Stomach (tissue), 4 donors: ENCODE results near the gene NAALADL2.
A peak's percentile ranks its signal among the peaks of the same experiment; 100 is the strongest.

Source experiments
- CTCF ChIP-seq, 7 experiments: fragments of 450-650 bp in 4 of 7; fragments of 200-600 bp in 3 of 7; sonication (generic) in 3 of 7; IDR thresholded peaks; one replicate each; pipeline ENCODE4 v1.5.1; 2016 to 2019; ENCODE audit warnings: antibody characterized with exemption in 7 of 7, control low read depth in 2 of 7, mild to moderate bottlenecking in 1 of 7
- POLR2A ChIP-seq, 4 donors: fragments of 450-650 bp; IDR thresholded peaks; one replicate each; pipeline ENCODE4 v1.6.1; 2016; ENCODE audit warnings: antibody characterized with exemption in 4 of 4, control low read depth in 2 of 4, mild to moderate bottlenecking in 1 of 4, moderate library complexity in 1 of 4
- POLR2AphosphoS5 ChIP-seq, 3 donors: sonication (generic); formaldehyde crosslinking; IDR thresholded peaks; one replicate each; pipeline ENCODE4 v1.6.1; 2016; ENCODE audit warnings: antibody characterized with exemption in 3 of 3

- TF ChIP-seq POLR2AphosphoS5 (IDR thresholded peaks at IDR 0.05) (peak in 1 of 3 donors; percentile 20), CTCF (IDR thresholded peaks at IDR 0.05) (no peak), POLR2A (IDR thresholded peaks at IDR 0.05) (no peak)
Measured at GRCh38 chr3:175258763-175259162, 399.6 kb downstream of the NAALADL2 start.
